ENCODE results near the gene RELB.

- TF ChIP-seq CTCF (conservative IDR thresholded peaks at IDR 0.05; ENCODE audit: low read depth, low read length) (no peak), POLR2A (IDR thresholded peaks at IDR 0.05; ENCODE audit: low read depth, low read length) (no peak), RFX5 (IDR thresholded peaks at IDR 0.05; ENCODE audit: low read depth, low read length) (no peak), FOS (IDR thresholded peaks at IDR 0.05; ENCODE audit: low read depth, low read length) (no peak), SMC3 (IDR thresholded peaks at IDR 0.05; ENCODE audit: low read depth, low read length) (no peak), ELK1 (IDR thresholded peaks at IDR 0.05; ENCODE audit: borderline replicate concordance, low read depth, low read length) (no peak), USF2 (IDR thresholded peaks at IDR 0.05; ENCODE audit: low read depth, low read length) (no peak)
Measured at GRCh38 chr19:44986389-44986788, 14.9 kb upstream of the RELB start.

All from IMR-90 (cell line).